ENCODE measurements around the gene PSAT1.
"Not testable (repeated sequence)": the region's sequence is repeated elsewhere in the genome, so short reads cannot be mapped to it uniquely, and the experiment has no call there.

PSAT1 gene

DNA sequence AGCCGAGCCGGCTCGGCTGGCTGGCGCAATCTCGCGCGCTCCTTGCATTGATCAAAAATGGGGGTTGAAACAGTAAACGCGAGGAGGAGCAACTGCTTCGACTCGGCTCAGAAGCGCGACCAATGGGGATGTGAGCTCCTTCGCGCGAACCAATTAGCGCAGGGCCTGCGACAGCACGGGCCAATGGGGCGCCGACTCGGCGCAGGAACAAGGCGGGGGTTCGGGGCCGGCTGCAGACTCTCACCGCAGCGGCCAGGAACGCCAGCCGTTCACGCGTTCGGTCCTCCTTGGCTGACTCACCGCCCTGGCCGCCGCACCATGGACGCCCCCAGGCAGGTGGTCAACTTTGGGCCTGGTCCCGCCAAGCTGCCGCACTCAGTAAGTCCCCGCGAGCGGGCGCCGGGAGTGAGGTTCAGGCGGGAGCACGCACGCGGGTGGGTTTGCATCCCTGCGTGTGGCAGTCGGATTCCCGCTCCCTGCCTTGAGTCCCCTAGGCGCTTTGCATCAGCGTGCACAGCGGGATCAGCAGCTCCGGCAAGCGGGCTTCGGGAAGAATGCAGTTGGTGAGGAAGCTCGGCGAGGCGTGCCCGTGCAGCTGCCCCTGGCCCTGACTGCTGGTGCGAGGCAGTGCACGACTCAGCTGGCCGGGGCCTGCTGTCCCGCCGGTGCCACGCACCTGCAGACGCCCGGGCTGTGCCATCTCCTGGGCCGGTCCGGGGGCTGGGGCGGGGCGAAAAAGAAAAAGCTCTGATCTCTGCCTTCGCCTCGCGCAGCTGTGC is at the start of gene PSAT1:
TSS of gene PSAT1 (plus strand) at position 233 of the 779 bp plus-strand sequence. CDS start at position 319, 86 bp downstream.
- DNase-seq = peak; percentile 82

DNA sequence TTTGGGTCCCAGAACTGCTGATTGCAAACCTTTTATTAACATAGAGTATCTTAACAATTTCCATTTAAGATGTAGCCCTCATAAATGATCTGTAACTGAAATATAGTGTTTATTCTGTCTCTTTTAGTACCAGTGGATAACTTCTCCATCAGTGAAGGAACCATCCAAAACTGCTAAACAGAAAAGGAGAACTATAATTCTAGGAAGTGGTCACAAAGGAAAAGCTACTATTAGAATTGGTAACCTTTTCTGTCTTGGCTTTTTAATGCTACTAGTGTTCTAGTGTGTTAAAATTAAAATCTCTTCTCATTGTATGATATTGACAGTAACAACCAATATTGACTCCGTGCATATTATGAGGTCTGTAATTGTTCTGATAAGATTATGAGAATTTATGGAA is 48.3 kb upstream of the PSAT1 start:
- no peak for DNase-seq

- DNase-seq = no peak
These were observed 47.4 kb upstream of the PSAT1 start for GRCh38 chr9:78249542-78249941.

- no peak for DNase-seq
These were observed 44.3 kb upstream of the PSAT1 start for GRCh38 chr9:78252616-78253015.

DNA sequence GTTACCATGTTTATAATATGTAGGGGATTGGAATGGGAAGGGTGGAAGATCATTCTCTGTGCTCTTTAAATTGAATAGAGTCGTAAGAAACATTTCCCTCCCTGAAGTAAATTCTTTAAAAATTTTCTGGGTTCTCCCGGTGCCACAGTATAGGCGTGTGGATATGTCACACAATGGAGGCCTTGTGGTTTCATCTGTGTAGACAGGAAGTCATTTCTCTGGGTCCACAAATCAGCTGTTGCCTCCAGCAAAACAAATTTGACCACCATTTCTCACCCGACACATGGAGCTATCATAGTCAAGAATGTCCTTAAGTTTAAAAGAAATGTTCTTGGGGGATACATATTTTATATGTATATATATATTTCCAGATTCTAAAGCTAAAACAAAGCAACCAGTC is 43.6 kb upstream of the PSAT1 start:
- no peak for DNase-seq

DNA sequence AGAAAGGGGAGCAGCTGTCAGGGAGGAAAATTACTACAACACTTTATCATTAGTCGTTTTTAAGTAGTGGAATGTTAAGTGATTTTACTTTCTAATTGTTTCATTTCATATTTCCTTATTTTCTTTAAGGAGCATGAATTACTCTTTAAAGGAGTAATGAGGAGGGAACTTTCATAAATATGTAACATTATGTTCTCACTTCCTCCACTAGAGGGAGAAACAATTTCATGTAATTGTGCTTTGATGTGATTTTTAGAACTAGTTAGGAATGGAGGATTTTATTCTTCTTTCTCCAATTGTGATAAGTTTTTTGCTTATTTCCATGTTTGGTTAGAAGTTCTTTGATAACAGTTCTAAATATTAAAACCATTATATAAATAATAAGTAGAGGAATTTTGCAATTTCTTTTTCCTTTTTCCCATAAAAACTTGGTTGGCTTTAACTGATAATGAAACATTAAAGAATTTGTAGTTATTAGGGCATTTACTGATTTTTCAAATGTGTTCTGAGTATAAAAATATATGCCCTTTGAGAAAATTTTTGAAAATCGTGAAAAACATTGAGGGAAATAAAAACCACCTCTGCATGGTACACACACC is 35.4 kb upstream of the PSAT1 start:
- DNase-seq = peak; percentile 44

- DNase-seq = no peak
These were observed 34.3 kb upstream of the PSAT1 start for GRCh38 chr9:78262655-78263054.

DNA sequence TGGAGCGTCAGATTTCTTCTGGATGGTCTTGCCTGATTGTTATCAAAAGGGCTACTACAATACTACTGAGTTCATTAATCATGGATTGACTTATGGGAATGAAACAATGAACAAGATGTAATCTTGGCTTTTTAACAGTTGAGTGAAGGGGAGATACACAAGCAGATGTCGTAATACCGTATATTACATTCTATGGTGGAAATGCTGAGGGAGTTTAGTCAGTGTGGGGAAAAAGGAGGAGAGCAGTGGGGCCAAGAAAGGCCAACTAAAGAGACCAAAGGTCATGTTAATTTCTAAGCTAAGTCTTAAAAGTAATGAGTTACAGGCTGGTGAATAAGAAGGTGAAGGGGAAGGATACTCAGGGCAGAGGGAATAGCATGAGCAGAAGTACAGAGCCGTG is 29.0 kb upstream of the PSAT1 start:
- DNase-seq = no peak

GRCh38 chr9:78269784-78270183 is 27.1 kb upstream of the PSAT1 start:
- DNase-seq = no peak

DNA sequence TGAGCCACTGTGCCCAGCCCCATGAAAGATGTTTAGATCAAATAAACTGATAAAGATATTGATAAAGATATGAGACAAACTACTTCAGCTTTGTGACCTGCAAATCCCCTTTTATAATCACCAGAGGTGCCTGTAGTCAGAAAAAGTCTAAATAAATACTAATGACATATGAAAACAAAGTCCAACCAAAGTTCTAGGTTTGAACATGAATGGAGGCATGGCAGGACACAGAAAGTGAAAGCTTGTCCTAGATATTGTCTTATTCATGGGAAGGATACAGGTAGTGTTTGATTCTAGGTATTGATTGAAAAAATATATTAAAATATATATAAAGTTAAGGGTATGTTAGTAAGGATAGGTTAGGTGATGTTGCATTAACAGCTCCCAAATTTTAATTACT is 24.6 kb upstream of the PSAT1 start:
- no peak for DNase-seq

GRCh38 chr9:78273761-78274160 is 23.2 kb upstream of the PSAT1 start:
- DNase-seq = no peak

- DNase-seq = no peak
These were observed 18.6 kb upstream of the PSAT1 start for GRCh38 chr9:78278177-78278777.

DNA sequence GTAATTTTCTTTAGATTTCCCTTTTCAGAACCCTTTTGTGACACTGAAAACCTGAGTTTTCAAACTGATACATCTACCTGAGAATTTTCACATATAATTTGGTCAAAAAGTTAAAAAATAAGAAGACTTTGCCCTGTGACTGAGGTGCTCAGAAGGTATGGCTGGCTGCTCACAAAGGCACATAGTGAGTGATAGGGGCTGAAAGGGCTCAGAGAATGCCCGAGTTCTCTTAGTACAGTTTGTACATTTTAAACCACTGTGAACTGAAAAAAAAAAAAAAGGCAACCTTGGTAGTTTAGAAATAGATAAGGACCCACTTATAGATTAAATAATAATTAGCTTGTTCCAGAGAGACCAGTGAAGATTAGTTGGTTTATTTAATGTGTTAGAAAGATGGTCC is 18.1 kb upstream of the PSAT1 start:
- DNase-seq = no peak

DNA sequence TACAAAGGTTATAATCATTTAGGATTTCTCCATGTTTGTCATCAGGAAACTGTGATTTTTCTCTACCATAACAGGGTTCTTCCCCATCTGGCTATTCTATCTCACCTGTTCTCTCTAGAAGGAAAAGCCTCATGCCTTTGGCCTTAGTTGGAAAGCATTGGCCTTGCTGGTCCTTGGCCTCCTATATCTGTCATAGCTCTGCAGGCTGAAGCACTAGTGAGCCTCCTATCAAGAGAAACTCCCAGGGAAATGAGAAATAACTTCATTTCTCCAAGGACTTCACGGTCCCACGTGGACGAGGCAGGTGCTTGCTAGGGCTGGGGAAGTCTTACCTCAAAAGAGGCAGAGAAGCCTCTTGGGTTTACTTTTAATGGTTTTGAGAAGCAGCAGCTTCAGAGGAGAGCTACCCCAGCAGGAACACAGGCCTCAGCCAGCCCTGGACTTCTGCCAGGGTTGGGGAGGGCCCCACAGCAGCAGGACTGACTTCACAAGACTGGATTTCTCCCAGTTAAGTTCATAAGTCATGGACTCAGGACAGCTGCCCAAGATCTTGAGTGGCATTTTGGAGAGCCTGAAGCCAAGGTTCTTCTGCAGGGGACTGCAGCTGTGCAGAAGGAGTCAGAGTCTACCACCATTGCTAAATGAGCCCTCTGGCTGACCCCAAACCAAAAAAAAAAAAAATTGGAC is 15.8 kb upstream of the PSAT1 start:
- no peak for DNase-seq

DNA sequence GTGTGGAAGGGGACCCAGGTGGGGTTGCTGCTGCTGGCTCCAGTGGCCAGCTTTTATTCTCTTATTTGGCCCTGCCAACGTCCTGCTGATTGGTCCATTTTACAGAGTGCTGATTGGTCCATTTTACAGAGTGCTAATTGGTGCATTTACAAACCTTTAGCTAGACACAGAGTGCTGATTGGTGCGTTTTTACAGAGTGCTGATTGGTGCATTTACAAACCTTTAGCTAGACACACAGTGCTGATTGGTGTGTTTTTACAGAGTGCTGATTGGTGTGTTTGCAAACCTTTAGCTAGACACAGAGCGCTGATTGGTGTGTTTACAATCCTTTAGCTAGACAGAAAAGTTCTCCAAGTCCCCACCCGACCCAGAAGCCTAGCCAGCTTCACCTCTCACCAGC is 12.7 kb upstream of the PSAT1 start:
- not testable (repeated sequence) for DNase-seq

DNA sequence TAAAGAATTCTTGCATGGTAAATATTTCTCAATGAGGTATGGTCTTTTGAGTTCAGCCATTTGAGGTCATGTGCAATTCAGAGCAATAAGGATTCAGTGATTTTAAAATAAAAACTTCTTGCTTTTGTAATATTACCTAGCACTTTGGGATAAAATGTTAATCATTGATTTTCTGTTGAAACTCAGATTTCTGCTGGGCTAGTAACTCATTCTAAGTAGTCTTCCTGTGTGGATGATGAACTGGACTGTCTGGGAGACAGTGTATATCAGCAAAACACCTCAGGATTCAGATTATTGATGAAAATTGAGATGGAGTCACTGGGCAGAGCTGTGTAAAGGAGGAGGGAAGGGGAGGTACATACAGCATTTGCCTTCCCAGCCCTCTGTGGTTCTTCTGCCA is 10.8 kb upstream of the PSAT1 start:
- DNase-seq = no peak

DNA sequence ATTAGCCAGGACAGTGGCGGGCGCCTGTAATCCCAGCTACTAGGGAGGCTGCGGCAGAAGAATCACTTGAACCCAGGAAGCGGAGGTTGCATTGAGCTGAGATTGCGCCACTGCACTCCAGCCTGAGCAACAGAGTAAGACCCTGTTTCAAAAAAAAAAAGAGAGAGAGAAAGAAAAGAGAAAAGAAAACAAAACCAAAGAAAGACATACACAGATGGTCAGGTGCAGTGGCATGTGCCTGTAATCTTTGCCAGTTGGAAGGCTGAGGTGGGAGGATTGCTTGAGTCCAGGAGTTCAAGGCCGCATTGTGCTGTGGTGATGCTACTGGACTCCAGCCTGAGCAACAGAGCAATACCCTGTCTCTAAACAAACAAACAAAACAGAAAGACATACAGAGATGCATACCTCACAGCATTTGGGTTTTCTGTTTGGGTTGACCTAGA is 10.0 kb upstream of the PSAT1 start:
- DNase-seq = no peak

- peak; percentile 12 for DNase-seq
These were observed 8.6 kb upstream of the PSAT1 start for GRCh38 chr9:78288214-78288892.

GRCh38 chr9:78289474-78289873 is 7.5 kb upstream of the PSAT1 start:
- no peak for DNase-seq

DNA sequence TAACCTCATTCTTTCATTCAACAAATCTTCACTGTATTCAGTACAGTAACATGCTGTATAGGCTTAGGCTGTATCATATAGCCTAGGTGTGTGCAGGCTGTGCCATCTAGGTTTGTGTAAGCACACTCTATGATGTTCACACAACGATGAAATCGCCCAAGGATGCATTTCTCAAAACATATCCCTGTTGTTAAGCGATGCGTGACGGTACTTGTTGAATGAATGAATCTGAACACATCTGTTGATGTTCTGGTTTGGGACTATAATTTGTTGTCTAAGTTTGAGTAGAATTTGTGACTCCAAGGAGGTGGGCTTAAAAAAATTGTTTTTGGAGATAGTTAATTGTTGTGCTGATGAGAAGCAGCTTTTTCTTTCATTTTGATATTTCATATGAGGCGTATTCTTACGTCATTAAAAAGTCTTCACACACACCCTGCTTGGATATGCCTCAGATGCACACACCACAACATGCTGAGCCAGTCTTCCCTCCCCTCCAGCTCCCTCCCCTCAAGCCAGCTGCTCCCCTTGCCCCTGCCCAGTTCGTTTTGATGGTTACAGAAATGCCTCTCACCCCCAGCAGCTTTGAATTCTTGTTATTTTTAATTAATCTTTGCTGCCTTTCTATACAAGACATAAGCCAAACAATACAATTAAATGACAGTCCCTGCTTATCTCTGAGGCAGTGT is 5.5 kb upstream of the PSAT1 start:
- peak; percentile 42 for DNase-seq

DNA sequence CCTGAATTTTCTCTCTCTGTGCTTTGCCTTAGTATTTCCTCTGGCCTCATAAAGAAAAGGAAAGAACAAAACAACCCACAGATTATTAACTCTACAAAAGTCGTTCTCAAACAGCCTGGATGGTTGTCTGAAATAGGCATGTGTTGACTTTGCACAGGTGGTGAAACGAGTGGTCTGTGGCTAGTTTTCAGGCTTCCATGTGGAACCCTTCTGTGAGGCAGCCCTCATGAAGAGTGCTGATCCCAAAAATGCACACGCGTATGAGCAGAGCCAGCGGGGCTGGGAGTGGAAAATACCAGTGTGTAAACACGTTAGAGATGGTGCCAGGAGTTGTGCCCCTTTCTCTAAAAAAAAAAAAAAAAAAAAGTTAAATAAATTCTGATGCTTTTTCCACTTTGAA is 4.9 kb upstream of the PSAT1 start:
- no peak for DNase-seq

GRCh38 chr9:78292716-78293497 is 4.0 kb upstream of the PSAT1 start:
- DNase-seq = no peak
